GM18867 (cell line): ENCODE results near the gene GCLC.
"Not testable (repeated sequence)": the region's sequence is repeated elsewhere in the genome, so short reads cannot be mapped to it uniquely, and the experiment has no call there.

Source experiments
- ATAC-seq: cut with Tn5 transposase; IDR thresholded peaks from one replicate; pipeline ENCODE4 v1.9.1; 2021; ENCODE audit warnings: mild to moderate bottlenecking, moderate library complexity; ENCODE audit not compliant: unreplicated experiment

Gene GCLC

DNA sequence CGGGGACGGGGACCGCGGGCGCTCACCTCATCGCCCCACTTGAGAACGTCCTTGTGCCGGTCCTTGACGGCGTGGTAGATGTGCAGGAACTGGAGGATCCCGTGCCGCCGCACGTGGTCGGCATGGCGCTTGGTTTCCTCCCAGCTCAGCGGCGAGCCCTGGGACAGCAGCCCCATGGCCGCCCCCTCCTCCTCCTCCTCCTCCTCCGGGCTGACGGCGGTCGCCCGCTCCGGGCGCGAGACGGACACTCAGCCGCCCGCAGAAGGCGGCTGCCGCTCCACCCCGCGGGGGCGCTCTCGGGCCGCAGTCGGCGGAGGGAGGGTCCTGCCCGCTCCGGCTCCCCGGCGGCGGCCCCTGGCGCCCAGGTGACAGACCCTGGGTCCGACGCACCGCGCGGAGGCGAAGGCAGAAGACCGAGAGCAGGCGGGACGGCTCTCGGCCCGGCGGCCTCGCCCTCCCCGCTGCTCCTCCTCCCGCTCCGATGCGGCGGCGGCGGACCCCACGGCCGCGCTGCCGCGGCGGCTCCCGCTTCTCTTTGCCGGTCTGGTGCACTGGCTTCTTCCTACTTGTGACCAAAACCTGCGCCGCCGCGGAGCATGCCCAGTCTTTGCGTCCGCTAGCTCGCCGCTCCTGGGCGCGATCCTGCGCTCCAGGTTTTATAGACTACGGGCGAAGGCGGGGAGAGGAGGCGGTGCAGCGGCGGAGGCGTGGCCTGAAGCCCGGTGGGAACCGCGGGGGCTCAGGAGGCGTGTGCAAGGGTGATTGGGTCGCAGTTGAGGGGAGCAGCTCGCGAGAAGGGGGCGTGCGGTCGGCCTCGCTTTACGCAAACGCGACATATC is at the start of gene GCLC:
Gene GCLC, minus strand, starts transcription at position 632 of the 839 bp plus-strand sequence. Its CDS starts 456 bp downstream, at position 176.
- ATAC-seq, result peak; percentile 61

DNA sequence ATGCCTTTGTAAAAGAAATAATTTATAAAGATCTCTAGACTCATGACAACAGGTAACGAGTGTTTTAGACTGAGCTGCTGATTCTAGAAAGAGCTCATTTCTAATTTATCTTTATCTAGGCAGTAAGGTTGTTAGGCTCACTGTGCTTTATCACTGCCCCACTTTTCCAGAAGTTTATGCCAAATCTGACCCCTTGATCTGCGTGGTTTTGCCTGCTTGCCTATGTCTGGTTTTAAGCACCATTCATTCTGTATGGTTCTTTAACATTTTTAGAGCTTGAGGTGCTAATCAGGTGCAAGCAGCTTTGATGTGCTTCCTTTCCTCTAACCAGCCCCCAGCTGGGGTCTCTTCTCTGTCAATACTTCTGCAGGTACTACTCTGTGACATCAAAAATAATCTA is 49.7 kb upstream of the GCLC start:
- no peak for ATAC-seq

- ATAC-seq, result no peak
These were observed 48.1 kb upstream of the GCLC start for GRCh38 chr6:53593001-53593488.

GRCh38 chr6:53591873-53592272 is 47.0 kb upstream of the GCLC start:
- ATAC-seq, result no peak

GRCh38 chr6:53588816-53589509 is 44.1 kb upstream of the GCLC start:
- ATAC-seq, result no peak

- ATAC-seq, result no peak
These were observed 42.4 kb upstream of the GCLC start for GRCh38 chr6:53587291-53587690.

DNA sequence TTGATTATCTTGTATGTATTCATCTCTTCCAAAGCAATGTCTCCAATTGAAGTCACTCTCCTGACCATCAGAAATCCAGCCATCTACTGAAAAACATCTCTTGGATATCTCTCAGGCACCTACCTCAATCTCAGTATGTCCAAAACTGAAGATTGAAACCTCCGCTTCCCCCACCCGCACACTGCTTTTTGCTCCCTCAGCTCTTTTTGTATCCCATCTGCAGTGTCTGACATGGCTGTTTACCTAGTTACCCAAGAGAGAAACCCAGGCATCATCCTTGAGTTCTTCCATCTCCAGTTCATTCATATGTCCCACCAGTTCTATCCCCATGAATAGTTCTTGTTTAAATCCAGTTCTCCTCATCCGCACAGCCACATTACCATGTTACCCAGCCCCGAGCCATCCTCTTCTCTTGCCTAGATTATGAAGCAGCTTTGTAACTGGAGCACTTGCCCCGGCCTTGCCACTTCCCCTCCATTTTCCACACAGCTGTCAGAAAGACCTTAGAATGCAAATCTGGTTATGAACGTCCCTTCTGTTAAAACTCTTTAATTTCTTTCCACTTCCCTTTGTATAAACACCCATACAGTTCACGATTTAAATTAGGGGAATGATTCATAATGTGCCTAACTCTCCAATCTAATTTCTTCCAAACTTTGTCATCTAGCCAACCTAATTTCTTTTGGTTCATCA is 40.5 kb upstream of the GCLC start:
- ATAC-seq, result no peak

DNA sequence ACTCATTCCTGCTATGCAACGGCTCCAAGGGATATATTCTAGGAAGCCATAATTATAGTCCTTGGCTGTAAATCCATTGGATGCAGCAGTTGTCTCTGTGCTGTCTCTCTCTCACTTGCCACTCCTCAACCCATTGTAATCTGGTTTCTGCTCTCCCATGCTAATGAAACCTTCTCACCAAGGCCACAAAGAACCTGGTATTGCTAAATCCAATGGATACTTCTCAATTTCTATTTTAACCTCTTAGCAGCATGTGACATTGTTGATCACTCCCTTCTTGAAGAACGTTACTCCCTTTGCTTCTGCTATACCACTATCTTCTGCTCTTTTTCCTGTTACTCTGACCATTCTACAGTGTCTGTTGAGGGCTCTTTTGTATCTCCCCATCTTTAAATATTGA is 39.8 kb upstream of the GCLC start:
- no peak for ATAC-seq

GRCh38 chr6:53583451-53583850 is 38.5 kb upstream of the GCLC start:
- ATAC-seq, result no peak

DNA sequence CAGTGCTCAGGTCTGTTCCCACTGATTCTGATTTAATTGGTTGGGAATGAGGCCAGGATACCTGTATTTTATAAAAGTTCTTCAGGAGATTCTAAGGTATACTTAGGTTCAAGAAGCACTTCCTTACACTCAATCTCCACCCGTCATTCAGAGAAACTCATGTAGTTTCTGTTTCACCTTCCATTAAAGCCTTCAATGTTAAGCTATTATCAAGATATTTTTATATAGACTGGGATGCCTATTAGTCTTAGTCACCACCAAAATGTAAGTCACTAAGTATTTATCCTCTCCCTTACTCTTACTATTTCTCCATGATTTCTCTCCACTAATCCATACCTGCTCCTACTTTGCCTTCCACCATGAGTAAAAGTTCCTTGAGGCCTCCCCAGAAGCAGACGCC is 38.1 kb upstream of the GCLC start:
- no peak for ATAC-seq

DNA sequence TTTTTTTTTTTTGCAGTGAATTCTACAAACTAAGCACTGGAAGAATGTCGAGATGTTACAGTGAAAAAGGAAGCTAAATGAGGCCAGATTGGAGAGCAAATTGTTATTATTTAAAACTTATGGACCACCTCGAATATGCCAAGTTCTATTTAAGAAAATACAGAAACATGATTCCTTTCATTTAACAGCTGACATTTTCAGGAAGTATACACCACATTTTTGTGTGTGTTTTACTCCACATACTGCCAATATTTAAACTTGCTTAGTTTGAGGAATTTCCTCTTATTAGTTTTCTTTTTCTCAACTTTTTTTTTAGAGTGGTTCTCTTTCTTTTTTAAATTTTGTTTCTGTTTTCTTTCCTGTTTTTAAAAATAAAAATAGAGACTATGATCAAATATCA is 37.0 kb upstream of the GCLC start:
- ATAC-seq, result no peak

DNA sequence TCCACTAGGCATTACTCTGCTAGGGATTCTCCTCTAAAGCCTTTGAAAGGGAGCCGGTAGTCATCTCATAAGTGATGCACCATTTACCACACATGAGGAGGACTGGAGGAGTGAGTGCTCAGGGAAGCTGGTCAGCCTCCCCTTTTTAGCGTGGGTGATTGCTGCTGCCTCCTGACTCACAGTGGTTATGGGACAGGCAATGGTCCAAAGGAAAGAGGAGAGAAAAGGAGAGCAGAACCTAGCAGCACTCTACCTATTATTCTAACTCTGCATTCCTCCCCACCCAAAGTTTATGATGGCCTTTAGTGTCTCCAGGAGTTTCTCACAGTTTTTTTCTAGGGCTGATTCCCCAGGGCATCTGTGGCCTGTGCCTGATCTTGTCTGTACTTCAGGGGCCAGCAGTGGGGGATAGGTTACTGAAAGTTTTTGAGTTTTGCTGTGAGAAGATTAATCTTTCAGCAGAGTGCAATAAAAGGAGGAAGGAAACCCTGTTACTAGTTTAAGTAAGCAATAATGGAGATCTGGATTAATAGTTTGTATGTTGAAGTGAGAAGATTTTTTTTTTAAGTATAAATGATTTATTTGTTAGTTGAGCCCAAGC is 36.4 kb upstream of the GCLC start:
- no peak for ATAC-seq

GRCh38 chr6:53579338-53579737 is 34.4 kb upstream of the GCLC start:
- ATAC-seq, result no peak

DNA sequence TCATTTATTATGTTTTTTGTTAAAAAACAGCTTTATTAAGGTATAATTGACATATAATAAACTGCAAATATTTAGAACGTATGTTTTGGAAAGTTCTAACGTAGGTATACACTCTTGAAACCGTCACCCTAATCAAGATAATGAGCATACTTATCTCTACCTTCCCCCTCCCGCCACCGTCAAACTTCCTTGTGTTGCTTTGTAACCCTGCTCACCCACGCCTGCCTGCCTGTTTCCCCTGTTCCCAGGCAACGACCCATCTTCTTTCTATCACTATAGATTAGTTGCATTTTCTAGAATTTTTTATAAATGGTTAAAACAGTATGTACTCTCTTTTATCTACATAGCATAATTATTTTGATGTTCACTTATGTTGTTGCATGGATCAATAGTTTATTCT is 33.5 kb upstream of the GCLC start:
- ATAC-seq, result no peak

GRCh38 chr6:53573299-53573698 is 28.4 kb upstream of the GCLC start:
- ATAC-seq, result no peak

DNA sequence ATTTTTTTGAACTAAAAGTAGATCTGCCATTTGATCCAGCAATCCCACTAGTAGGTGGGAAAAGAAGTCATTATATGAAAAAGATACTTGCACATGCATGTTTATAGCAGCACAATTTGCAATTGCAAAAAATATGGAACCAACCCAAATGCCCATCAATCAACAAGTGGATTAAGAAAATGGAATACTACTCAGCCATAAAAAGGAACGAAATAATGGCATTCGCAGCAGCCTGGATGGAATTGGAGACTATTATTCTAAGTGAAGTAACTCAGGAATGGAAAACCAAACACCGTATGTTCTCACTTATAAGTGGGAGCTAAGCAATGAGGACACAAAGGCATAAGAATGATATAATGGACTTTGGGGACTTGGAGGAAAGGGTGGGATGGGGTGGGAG is 27.5 kb upstream of the GCLC start:
- not testable (repeated sequence) for ATAC-seq

- no peak for ATAC-seq
These were observed 24.1 kb upstream of the GCLC start for GRCh38 chr6:53568776-53569616.

DNA sequence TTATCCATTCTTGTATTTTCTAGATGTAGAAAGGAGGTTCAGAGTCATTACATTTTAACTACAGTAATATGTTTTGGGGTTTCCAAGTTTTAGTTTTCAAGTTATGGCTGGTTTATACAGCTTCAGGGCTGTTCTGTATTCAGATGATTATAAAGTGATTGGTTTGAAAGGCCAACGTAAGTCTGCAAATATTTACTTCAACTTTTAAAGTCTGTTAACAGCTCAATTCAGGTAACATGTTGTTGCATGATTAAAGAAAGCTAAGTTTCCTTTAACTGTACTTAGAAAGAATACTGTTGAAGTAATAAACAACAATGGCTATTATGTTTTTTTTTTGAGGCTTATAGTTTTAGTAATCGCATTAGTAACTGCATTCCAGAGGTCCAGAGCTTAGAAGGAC is 22.8 kb upstream of the GCLC start:
- ATAC-seq, result no peak

- no peak for ATAC-seq
These were observed 21.9 kb upstream of the GCLC start for GRCh38 chr6:53566755-53567154.

DNA sequence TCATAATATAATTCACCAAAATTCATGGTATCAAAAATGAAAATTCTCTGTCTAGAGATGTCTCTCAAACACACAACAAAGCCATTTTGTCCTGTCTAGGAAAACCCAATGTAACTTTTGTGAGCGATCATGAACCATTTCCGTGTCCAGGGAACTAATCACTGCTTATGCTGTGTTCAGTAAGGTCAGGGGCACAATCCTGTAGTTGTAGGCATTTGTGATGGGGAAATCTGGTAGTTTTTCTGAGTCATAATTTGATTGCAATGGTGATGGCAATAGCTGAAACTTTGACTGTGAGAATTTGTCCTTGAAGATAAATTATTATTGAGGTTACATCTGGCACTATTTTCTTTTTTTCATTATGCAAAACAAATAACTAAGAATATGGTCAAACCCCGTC is 21.0 kb upstream of the GCLC start:
- ATAC-seq, result no peak
